Endothelial cell (in vitro differentiated cells): ENCODE results near the gene ADM2. TPM values are rescaled to one million over a fixed set of nuclear protein-coding genes. Genes with fewer than 3 reads are reported as not detected.
"Not testable (repeated sequence)": the region's sequence is repeated elsewhere in the genome, so short reads cannot be mapped to it uniquely, and the experiment has no call there.

Experiments
- DNase-seq: peaks from one replicate; pipeline ENCODE4 v3.0.0; 2021; ENCODE audit warnings: low spot score
- H3K27ac Mint-ChIP-seq: one replicate; pipeline ENCODE4 v1.8.0; 2021; ENCODE audit warnings: mixed read lengths, inconsistent platforms; ENCODE audit not compliant: unreplicated experiment
- H3K27me3 Mint-ChIP-seq: one replicate; pipeline ENCODE4 v1.8.0; 2021; ENCODE audit warnings: mild to moderate bottlenecking, moderate library complexity, mixed read lengths, inconsistent platforms; ENCODE audit not compliant: unreplicated experiment
- H3K36me3 Mint-ChIP-seq: one replicate; pipeline ENCODE4 v1.8.0; 2021; ENCODE audit warnings: mild to moderate bottlenecking, low read depth, mixed read lengths, inconsistent platforms; ENCODE audit not compliant: unreplicated experiment
- H3K4me1 Mint-ChIP-seq: one replicate; pipeline ENCODE4 v1.8.0; 2021; ENCODE audit warnings: mild to moderate bottlenecking, mixed read lengths, inconsistent platforms; ENCODE audit not compliant: unreplicated experiment
- H3K4me3 Mint-ChIP-seq: one replicate; pipeline ENCODE4 v1.8.0; 2021; ENCODE audit warnings: mild to moderate bottlenecking, mixed read lengths, inconsistent platforms; ENCODE audit not compliant: unreplicated experiment
- H3K9me3 Mint-ChIP-seq: one replicate; pipeline ENCODE4 v1.8.0; 2021; ENCODE audit warnings: mixed read lengths, inconsistent platforms; ENCODE audit not compliant: unreplicated experiment
- long read RNA-seq: library from polyadenylated mRNA; unstranded; transcript quantifications from one replicate; pipeline ENCODE4 v2.0.0, GENCODE V29; 2020; ENCODE audit not compliant: unreplicated experiment
- total RNA-seq: library from RNA; stranded (reverse); fragmentation: NEBNext Ultra II Directional; extraction: Animal tissue kit (Norgen Biotek cat#: 25700); gene quantifications from one replicate; pipeline ENCODE4 v1.2.1, GENCODE V29; 2021; ENCODE audit not compliant: unreplicated experiment
- TF ChIP-seq, protein P1 (sequence below): fragments of 200-600 bp; sonication (generic); IDR thresholded peaks from one replicate; pipeline ENCODE4 v1.5.0; 2021; ENCODE audit warnings: antibody characterized with exemption; ENCODE audit not compliant: unreplicated experiment

The ADM2 gene, protein sequence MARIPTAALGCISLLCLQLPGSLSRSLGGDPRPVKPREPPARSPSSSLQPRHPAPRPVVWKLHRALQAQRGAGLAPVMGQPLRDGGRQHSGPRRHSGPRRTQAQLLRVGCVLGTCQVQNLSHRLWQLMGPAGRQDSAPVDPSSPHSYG
- total RNA-seq = 0.36 TPM
- long read RNA-seq = 0 reads

DNA sequence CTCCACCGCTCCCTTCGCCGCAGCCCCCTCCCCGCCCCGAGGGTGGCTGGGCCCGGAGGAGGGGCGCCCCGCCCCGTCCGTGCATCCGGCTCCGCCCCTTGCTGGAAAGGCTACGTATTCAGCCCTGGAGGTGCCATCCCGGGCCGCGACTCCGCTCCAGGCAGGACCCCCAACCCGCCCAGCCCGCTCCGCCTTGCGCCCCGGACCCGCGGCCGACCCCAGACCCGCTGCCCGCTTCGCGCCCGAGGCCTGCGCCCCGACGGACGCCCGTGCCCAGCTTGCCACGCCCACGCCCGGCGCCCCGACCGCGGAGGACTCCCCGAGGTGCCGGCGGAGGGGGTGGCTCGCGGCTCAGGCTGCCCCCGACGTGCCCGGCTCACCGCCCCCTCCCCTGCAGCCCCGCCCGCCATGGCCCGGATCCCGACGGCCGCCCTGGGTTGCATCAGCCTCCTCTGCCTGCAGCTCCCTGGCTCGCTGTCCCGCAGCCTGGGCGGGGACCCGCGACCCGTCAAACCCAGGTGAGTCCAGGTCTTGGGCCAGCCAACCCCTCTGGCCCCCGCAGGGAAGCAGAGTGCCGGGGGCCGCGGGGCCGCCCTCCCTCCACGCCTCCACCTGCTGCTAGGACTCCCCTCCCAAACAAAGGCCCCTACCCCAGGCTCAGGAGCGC, at the start of gene ADM2:
ADM2 (plus strand) TSS at position 104 of the 667 bp plus-strand sequence; CDS start at position 409, 305 bp downstream.
- Mint-ChIP-seq H3K36me3 (no peaks in the 10 kb centered on the region), H3K27me3 (peaks cover 32% of the 10 kb centered on the region), H3K4me1 (no peaks in the 10 kb centered on the region), H3K27ac (no peak within 1 kb of the TSS), H3K4me3 (peak within 1 kb of the TSS; percentile 25), H3K9me3 (no peaks in the 10 kb centered on the region)
- TF ChIP-seq, protein P1, sequence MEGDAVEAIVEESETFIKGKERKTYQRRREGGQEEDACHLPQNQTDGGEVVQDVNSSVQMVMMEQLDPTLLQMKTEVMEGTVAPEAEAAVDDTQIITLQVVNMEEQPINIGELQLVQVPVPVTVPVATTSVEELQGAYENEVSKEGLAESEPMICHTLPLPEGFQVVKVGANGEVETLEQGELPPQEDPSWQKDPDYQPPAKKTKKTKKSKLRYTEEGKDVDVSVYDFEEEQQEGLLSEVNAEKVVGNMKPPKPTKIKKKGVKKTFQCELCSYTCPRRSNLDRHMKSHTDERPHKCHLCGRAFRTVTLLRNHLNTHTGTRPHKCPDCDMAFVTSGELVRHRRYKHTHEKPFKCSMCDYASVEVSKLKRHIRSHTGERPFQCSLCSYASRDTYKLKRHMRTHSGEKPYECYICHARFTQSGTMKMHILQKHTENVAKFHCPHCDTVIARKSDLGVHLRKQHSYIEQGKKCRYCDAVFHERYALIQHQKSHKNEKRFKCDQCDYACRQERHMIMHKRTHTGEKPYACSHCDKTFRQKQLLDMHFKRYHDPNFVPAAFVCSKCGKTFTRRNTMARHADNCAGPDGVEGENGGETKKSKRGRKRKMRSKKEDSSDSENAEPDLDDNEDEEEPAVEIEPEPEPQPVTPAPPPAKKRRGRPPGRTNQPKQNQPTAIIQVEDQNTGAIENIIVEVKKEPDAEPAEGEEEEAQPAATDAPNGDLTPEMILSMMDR = no peak
- DNase-seq = peak; percentile 36

DNA sequence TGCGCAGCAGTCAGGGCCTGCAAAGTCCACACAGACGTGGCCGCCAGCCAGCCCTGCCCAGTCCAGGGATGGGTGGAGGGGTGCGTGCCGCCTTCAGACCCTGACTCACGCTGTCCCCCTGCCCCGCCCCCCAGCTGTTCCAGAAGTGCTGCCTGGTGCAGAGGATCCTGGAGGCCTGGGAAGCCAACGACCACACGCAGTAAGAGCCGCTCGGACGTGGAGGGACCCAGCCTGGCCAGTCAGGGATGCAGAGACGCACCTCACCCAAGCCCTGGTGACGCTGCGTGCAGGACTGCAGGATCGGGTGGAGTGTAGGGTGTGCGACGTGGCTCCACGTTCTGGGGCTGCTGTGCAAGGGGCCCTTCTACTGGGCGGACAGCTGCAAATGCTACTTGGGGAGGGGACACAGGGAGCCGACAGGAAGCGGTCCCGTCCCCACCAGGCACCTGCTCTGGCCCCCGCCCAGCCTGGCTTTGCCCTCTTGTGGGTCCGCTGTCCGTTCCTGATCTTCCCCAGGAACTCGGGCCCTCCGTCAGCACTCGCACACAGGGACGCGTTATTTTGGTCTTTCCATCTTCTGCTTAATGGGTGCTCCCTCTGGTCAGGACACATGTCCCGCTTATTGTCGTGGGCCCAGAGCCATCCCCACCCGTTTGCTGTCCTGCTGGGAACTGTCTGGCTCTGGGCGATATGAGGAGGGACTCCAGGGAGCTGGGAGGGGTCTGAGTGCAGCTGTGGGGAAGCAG, 49.0 kb upstream of the ADM2 start:
- Mint-ChIP-seq H3K9me3 (no peaks in the 10 kb centered on the region), H3K27me3 (peaks cover 5% of the 10 kb centered on the region), H3K4me3 (no peak overlapping the region), H3K36me3 (peaks cover 31% of the 10 kb centered on the region), H3K27ac (no peak overlapping the region), H3K4me1 (no peaks in the 10 kb centered on the region)
- DNase-seq = no peak
- TF ChIP-seq, protein P1 = no peak

DNA sequence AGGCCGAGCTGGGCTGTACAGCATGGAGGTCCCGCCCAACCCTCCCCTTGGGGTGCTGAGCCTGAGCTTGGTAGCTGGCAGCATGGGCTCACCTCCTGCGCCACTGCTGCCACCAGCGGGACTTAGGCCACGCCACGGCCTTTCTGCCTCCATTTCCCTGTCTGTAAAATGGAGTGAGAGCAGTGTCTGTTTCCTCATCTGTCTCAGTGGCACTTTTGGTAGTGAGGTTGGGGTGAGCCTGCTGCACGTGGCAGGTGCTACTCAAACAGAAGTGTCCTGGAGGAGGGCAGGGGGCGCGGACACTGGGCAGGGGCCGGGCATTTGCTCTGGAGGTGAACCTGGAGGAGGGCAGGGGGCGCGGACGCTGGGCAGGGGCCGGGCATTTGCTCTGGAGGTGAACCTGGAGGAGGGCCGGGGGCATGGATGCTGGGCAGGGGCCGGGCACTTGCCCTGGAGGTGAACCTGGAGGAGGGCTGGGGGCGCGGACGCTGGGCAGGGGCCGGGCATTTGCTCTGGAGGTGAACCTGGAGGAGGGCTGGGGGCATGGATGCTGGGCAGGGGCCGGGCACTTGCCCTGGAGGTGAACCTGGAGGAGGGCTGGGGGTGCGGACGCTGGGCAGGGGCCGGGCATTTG, 48.3 kb upstream of the ADM2 start:
- H3K36me3 Mint-ChIP-seq = peaks cover 30% of the 10 kb centered on the region
- not testable (repeated sequence) for H3K4me3 Mint-ChIP-seq, H3K9me3 Mint-ChIP-seq, H3K27ac Mint-ChIP-seq, DNase-seq, H3K27me3 Mint-ChIP-seq, H3K4me1 Mint-ChIP-seq

DNA sequence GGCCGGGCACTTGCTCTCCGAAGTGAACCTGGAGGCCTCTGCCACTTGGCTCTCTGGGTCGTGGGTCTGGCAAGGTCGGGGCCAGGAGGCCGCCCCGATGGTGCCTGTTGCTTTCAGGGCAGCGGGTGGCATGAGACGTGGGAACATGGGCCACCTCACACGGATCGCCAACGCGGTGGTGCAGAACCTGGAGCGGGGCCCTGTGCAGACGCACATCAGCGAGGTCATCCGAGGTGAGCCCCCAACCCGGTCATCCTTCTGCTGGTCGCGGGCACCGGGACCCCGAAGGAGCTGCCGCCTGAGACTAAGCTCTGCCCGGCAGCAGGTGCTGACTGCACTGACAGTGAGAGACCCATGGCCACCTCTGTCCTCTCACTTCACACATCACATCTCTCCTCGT, 46.5 kb upstream of the ADM2 start:
- H3K4me1 Mint-ChIP-seq = no peaks in the 10 kb centered on the region
- DNase-seq = no peak
- peaks cover 22% of the 10 kb centered on the region for H3K36me3 Mint-ChIP-seq
- peaks cover 4% of the 10 kb centered on the region for H3K27me3 Mint-ChIP-seq
- no peaks in the 10 kb centered on the region for H3K9me3 Mint-ChIP-seq
- no peak overlapping the region for H3K27ac Mint-ChIP-seq
- H3K4me3 Mint-ChIP-seq = peak overlapping the region; percentile 16
- TF ChIP-seq, protein P1 = no peak

DNA sequence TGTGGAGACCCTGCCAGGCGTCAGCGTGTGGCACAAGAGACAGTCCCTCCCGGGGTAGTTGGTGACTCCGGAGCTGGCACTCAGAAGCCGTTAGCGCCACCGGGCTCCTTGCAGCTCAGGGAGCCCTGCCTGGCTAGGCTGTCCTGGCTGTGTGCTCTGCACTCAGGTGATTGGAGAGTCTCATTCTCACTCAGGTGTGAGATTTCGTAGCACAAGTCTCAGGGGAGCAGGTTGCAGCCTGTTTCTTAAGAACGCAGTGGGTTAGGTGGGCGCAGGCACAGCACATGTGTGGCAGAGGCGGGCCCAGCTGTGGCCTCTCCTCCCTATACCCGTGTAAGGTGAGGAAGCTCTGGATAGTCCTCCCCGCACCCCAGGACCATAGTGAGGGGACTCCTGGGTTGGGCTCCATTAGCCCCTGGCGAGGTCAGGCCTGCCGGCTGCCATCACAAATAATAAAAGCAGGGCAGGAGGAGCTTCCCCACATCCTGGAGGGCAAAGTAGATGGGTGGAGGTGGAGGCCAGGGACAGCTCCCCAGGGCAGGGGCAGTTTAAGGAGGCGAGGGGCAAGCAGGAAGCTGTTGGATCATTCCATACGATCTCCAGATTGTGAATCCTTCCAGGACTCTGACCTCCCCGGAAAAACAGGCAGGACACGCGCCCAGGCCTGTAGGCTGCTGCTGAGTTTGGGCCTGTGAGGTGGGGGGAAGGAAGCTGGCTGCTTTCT, 45.9 kb upstream of the ADM2 start:
- peaks cover 19% of the 10 kb centered on the region for H3K36me3 Mint-ChIP-seq
- no peak overlapping the region for H3K27ac Mint-ChIP-seq

More for the DNA sequence above, 45.9 kb upstream of the ADM2 start:
- Mint-ChIP-seq H3K27me3 (peaks cover 4% of the 10 kb centered on the region), H3K4me3 (peak overlapping the region; percentile 16), H3K9me3 (no peaks in the 10 kb centered on the region), H3K4me1 (no peaks in the 10 kb centered on the region)
- DNase-seq = no peak
- TF ChIP-seq, protein P1 = no peak
